H1 (cell line): ENCODE measurements around the gene ADCY1. TPM values are rescaled to one million over a fixed set of nuclear protein-coding genes. Genes with fewer than 3 reads are reported as not detected.

Experiments
- BACH1 ChIP-seq: IDR thresholded peaks from 2 replicates; pipeline ENCODE4 v1.6.1; 2012; ENCODE audit warnings: low read length, improper control_type of control experiment
- SIRT6 ChIP-seq: IDR thresholded peaks from one replicate; pipeline ENCODE4 v1.7.1; 2012; ENCODE audit warnings: low read length, inconsistent platforms
- polyA plus RNA-seq, 7 experiments: library from polyadenylated mRNA; depleted of rRNA in 3 of 7; stranded (reverse) in 5 of 7; unstranded in 2 of 7; fragments of >200 nt in 5 of 7; fragments of 200-250 nt in 2 of 7; gene quantifications; 1 replicate in 5 of 7; 2 replicates in 1 of 7; 4 replicates in 1 of 7; pipeline versions ENCODE4 v1.2.1 to v1.2.3, GENCODE V29; 2011 to 2013; ENCODE audit warnings: missing spikeins in 2 of 7, mixed read lengths in 2 of 7
- total RNA-seq: library from RNA; stranded (reverse); fragmentation: NEBNext Ultra II Directional; extraction: Animal tissue kit (Norgen Biotek cat#: 25700); gene quantifications from 2 replicates; pipeline ENCODE4 v1.2.1, GENCODE V29; 2021
- TF ChIP-seq, protein P1 (sequence below), 3 experiments: IDR thresholded peaks; 1 replicate in 2 of 3; 2 replicates in 1 of 3; pipeline versions ENCODE4 v1.5.1 to v1.6.1; 2011; ENCODE audit warnings: low read length in 3 of 3, mild to moderate bottlenecking in 3 of 3, inconsistent platforms in 2 of 3, low read depth in 1 of 3, moderate library complexity in 1 of 3; ENCODE audit not compliant: insufficient read depth in 1 of 3; ENCODE audit errors: control extremely low read depth in 1 of 3

Gene ADCY1
- total and polyA plus RNA-seq, 2 of the 8 experiments (the other 6 are each of a cell fraction or from before 2014, with no cell fraction given), result 7.9 to 26.9 TPM

DNA sequence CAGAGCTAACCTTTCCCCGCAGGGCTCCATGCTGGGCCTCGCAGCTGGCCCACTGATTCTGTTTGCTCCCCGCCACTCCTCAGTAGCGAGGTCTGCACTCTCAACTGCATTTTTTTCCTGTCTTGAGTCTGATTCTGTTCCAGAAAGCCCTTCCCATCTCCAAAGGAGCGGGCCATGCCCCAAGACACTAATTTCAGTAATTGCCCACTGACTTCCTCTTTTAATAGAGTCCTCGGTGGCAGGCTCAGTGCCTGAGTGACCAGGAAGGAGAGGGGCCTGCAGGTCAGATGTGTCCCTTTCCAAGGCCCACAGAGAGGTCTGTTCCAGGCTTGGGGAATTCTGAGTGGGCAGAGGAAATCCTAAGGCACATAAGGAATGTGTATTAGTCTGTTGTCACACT, 77.4 kb downstream of the ADCY1 start (continued):
- TF ChIP-seq, protein P1, sequence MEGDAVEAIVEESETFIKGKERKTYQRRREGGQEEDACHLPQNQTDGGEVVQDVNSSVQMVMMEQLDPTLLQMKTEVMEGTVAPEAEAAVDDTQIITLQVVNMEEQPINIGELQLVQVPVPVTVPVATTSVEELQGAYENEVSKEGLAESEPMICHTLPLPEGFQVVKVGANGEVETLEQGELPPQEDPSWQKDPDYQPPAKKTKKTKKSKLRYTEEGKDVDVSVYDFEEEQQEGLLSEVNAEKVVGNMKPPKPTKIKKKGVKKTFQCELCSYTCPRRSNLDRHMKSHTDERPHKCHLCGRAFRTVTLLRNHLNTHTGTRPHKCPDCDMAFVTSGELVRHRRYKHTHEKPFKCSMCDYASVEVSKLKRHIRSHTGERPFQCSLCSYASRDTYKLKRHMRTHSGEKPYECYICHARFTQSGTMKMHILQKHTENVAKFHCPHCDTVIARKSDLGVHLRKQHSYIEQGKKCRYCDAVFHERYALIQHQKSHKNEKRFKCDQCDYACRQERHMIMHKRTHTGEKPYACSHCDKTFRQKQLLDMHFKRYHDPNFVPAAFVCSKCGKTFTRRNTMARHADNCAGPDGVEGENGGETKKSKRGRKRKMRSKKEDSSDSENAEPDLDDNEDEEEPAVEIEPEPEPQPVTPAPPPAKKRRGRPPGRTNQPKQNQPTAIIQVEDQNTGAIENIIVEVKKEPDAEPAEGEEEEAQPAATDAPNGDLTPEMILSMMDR (IDR thresholded peaks at IDR 0.05; ENCODE audit: control extremely low read depth in 1 of 3, insufficient read depth in 1 of 3, low read depth in 1 of 3, low read length in 3 of 3), result no peak
- TF ChIP-seq BACH1 (no peak), SIRT6 (no peak)
